SK-N-SH (cell line): ENCODE measurements around the gene KRT71. TPM values are rescaled to one million over a fixed set of nuclear protein-coding genes. Genes with fewer than 3 reads are reported as not detected.

Experiments
- CTCF ChIA-PET: fragments of 300-600, 350-600 bp; formaldehyde crosslinking; extraction: SDS; loops from one replicate; lab custom pipeline; 2021; lab: Yijun Ruan, JAX
- POLR2A ChIA-PET: fragments of 350-600 bp; sonication (Branson Sonifier 250); formaldehyde crosslinking; extraction: SDS; loops from one replicate; lab custom pipeline; 2020; ENCODE audit warnings: antibody characterized with exemption, inconsistent platforms; lab: Yijun Ruan, JAX
- DNase-seq: peaks from one replicate; pipeline ENCODE4 v3.0.0; 2012
- H2AFZ ChIP-seq: fragments of 200-600 bp; sonication (generic); 2 replicates; pipeline ENCODE4 v1.8.1; 2016; ENCODE audit warnings: antibody characterized with exemption, mild to moderate bottlenecking, low read depth
- H3F3A ChIP-seq: fragments of 200-600 bp; sonication (generic); replicated peaks from 2 replicates; pipeline ENCODE3; 2016; ENCODE audit warnings: antibody characterized with exemption, mild to moderate bottlenecking; ENCODE audit not compliant: insufficient read depth
- H3K27ac ChIP-seq, 2 experiments: fragments of 200-500 bp in 1 of 2; fragments of 200-600 bp in 1 of 2; sonication (Bioruptor generic) in 1 of 2; sonication (generic), shearing (Covaris generic) in 1 of 2; 2 replicates each; pipeline versions ENCODE4 v1.5.1 to v1.6.1; 2014 to 2016; ENCODE audit warnings: low read depth in 2 of 2, inconsistent platforms in 1 of 2, low read length in 1 of 2, mild to moderate bottlenecking in 1 of 2, mixed read lengths in 1 of 2
- H3K27me3 ChIP-seq: fragments of 200-600 bp; sonication (generic), shearing (Covaris generic); 2 replicates; pipeline ENCODE4 v1.6.1; 2016; ENCODE audit warnings: mixed run types; ENCODE audit not compliant: insufficient read depth
- H3K36me3 ChIP-seq, 2 experiments: fragments of 200-500 bp in 1 of 2; fragments of 200-600 bp in 1 of 2; sonication (Bioruptor generic) in 1 of 2; sonication (generic) in 1 of 2; replicated peaks in 1 of 2; 2 replicates each; pipeline versions ENCODE3 to v1.5.1; 2014 to 2016; ENCODE audit warnings: low read length in 1 of 2, mild to moderate bottlenecking in 1 of 2; ENCODE audit not compliant: insufficient read depth in 2 of 2, control insufficient read depth in 1 of 2
- H3K4me1 ChIP-seq, 2 experiments: fragments of 200-500 bp in 1 of 2; fragments of 200-600 bp in 1 of 2; sonication (Bioruptor generic) in 1 of 2; sonication (generic), shearing (Covaris generic) in 1 of 2; 2 replicates each; pipeline versions ENCODE4 v1.5.1 to v1.6.1; 2014 to 2016; ENCODE audit warnings: low read depth in 1 of 2, low read length in 1 of 2, mixed run types in 1 of 2; ENCODE audit not compliant: insufficient read depth in 2 of 2, control insufficient read depth in 1 of 2
- H3K4me2 ChIP-seq: fragments of 200-600 bp; sonication (generic), shearing (Covaris generic); 2 replicates; pipeline ENCODE4 v1.6.1; 2017; ENCODE audit warnings: mixed run types
- H3K4me3 ChIP-seq, 2 experiments: fragments of 200-500 bp in 1 of 2; fragments of 200-600 bp in 1 of 2; sonication (Bioruptor generic) in 1 of 2; sonication (generic), shearing (Covaris generic) in 1 of 2; 2 replicates each; pipeline versions ENCODE4 v1.5.1 to v1.8.1; 2014 to 2016; ENCODE audit warnings: low read depth in 2 of 2, inconsistent platforms in 1 of 2, low read length in 1 of 2, mild to moderate bottlenecking in 1 of 2, mixed read lengths in 1 of 2, moderate library complexity in 1 of 2
- H3K79me2 ChIP-seq: fragments of 200-600 bp; sonication (generic); 2 replicates; pipeline ENCODE4 v1.8.1; 2017; ENCODE audit warnings: mild to moderate bottlenecking; ENCODE audit not compliant: insufficient read depth
- H3K9ac ChIP-seq: fragments of 200-600 bp; sonication (generic); 2 replicates; pipeline ENCODE4 v1.6.1; 2017; ENCODE audit warnings: mixed run types
- H3K9me2 ChIP-seq: fragments of 200-600 bp; sonication (generic); 2 replicates; pipeline ENCODE4 v1.6.1; 2017; ENCODE audit warnings: mixed run types
- H3K9me3 ChIP-seq: fragments of 200-600 bp; sonication (generic); 2 replicates; pipeline ENCODE4 v1.6.1; 2017; ENCODE audit warnings: mixed run types, mild to moderate bottlenecking, moderate library complexity
- H4K20me1 ChIP-seq: fragments of 200-600 bp; sonication (generic); 2 replicates; pipeline ENCODE4 v1.6.1; 2017; ENCODE audit warnings: mild to moderate bottlenecking, mixed run types; ENCODE audit not compliant: insufficient read depth
- FOXJ3 ChIP-seq: sonication (generic); formaldehyde crosslinking; IDR thresholded peaks from 2 replicates; pipeline ENCODE4 v1.5.1; 2020; ENCODE audit warnings: mild to moderate bottlenecking, missing genetic modification reagents
- GATA2 ChIP-seq: sonication (generic); formaldehyde crosslinking; IDR thresholded peaks from 2 replicates; pipeline ENCODE4 v1.5.0; 2020; ENCODE audit warnings: mild to moderate bottlenecking, missing genetic modification reagents
- MEF2A ChIP-seq: IDR thresholded peaks from 2 replicates; pipeline ENCODE4 v1.4.0; 2012; ENCODE audit warnings: low read depth, borderline replicate concordance
- NFIC ChIP-seq: IDR thresholded peaks from 2 replicates; pipeline ENCODE4 v1.4.0; 2012; ENCODE audit warnings: borderline replicate concordance
- PBX3 ChIP-seq: IDR thresholded peaks from 2 replicates; pipeline ENCODE4; 2012
- POLR2AphosphoS5 ChIP-seq: IDR thresholded peaks from 2 replicates; pipeline ENCODE4 v1.6.1; 2012; ENCODE audit warnings: low read depth, low read length
- RAD21 ChIP-seq: IDR thresholded peaks from 2 replicates; pipeline ENCODE4 v1.6.1; 2012; ENCODE audit warnings: mild to moderate bottlenecking, low read length
- REST ChIP-seq: IDR thresholded peaks from 2 replicates; pipeline ENCODE4 v1.6.1; 2012; ENCODE audit warnings: mild to moderate bottlenecking, low read depth, low read length, moderate library complexity
- SIN3A ChIP-seq: IDR thresholded peaks from 2 replicates; pipeline ENCODE4 v1.6.1; 2012; ENCODE audit warnings: low read depth, mild to moderate bottlenecking, low read length, moderate library complexity, borderline replicate concordance
- SMC3 ChIP-seq: IDR thresholded peaks from 2 replicates; pipeline ENCODE4 v1.6.1; 2012; ENCODE audit warnings: low read depth, low read length, improper control_type of control experiment
- TAF1 ChIP-seq: IDR thresholded peaks from 2 replicates; pipeline ENCODE4 v1.6.1; 2012; ENCODE audit warnings: low read depth, mild to moderate bottlenecking, low read length, moderate library complexity, borderline replicate concordance
- TCF12 ChIP-seq: IDR thresholded peaks from 2 replicates; pipeline ENCODE4 v1.4.0; 2012
- USF1 ChIP-seq: IDR thresholded peaks from 2 replicates; pipeline ENCODE4 v1.4.0; 2012; ENCODE audit warnings: low read depth, borderline replicate concordance
- ZBTB33 ChIP-seq: IDR thresholded peaks from 2 replicates; pipeline ENCODE4 v1.4.0; 2012; ENCODE audit warnings: low read depth, borderline replicate concordance
- WGBS: methylation state at CpG from one replicate; pipeline ENCODE4 v1.1.6; 2017; ENCODE audit warnings: low lambda C conversion rate; 5-methylcytosine and 5-hydroxymethylcytosine counted together
- polyA plus RNA-seq, 3 experiments: library from polyadenylated mRNA; depleted of rRNA; stranded (reverse); fragments of >200 nt; gene quantifications; 2 replicates each; pipeline ENCODE4 v1.2.3, GENCODE V29; 2012

The KRT71 gene
- polyA plus RNA-seq, 1 of the 3 experiments (the other 2 are of a cell fraction) = not detected

- no peak for TF ChIP-seq REST
- TF ChIP-seq POLR2AphosphoS5 = no peak
- TF ChIP-seq MEF2A = no peak
- TF ChIP-seq USF1 = no peak
These were observed 1.6 kb downstream of the KRT71 start (continued) for GRCh38 chr12:52551216-52551865.

GRCh38 chr12:52546126-52546525, 6.8 kb downstream of the KRT71 start:
- TF ChIP-seq FOXJ3 (CRISPR knock-in tag) (no peak), SMC3 (no peak), SIN3A (no peak), GATA2 (no peak), NFIC (no peak), TCF12 (no peak), ZBTB33 (no peak), PBX3 (no peak), TAF1 (no peak), RAD21 (no peak)
- no peaks in the 10 kb centered on the region for H3K79me2 ChIP-seq
- POLR2A ChIA-PET = no interaction called here
- no peaks in the 10 kb centered on the region for H3K36me3 ChIP-seq
- 49% methylated on average over 15 of the region's 15 CpGs for whole genome bisulfite sequencing
- no peaks in the 10 kb centered on the region for H3K4me1 ChIP-seq
- H3K27me3 ChIP-seq = peaks cover 52% of the 10 kb centered on the region; the same call in 1 of the 2 replicates
- no peak overlapping the region for H3K4me3 ChIP-seq
- no peaks in the 10 kb centered on the region for H3K9me3 ChIP-seq
- H3K9me2 ChIP-seq = no peaks in the 10 kb centered on the region
- DNase-seq = no peak
- CTCF ChIA-PET = no interaction called here
- H2AFZ ChIP-seq = no peak overlapping the region
- H3F3A ChIP-seq = no peaks in the 10 kb centered on the region
- H3K9ac ChIP-seq = no peak overlapping the region
- H4K20me1 ChIP-seq = no peaks in the 10 kb centered on the region
- no peak overlapping the region for H3K27ac ChIP-seq
- no peak overlapping the region for H3K4me2 ChIP-seq
